ENCODE data around the gene MAPKAPK2. TPM values are rescaled to one million over a fixed set of nuclear protein-coding genes. Genes with fewer than 3 reads are reported as not detected.
A peak's percentile ranks its signal among the peaks of the same experiment; 100 is the strongest.

The MAPKAPK2 gene
- total RNA-seq, 2 experiments from 2014 or later: 14.5 to 39.9 TPM

- no peaks in the 10 kb centered on the region for H3K9me2 ChIP-seq (ENCODE audit: insufficient read depth, low read length)
- H3K36me3 ChIP-seq (ENCODE audit: insufficient read depth, low read length): no peaks in the 10 kb centered on the region
- H4K20me1 ChIP-seq (ENCODE audit: insufficient read depth, low read length): no peaks in the 10 kb centered on the region
- no peak overlapping the region for H3K27ac ChIP-seq (ENCODE audit: low read depth, low read length, poor library complexity, severe bottlenecking)
- H3K4me1 ChIP-seq (ENCODE audit: insufficient read depth, low read length, poor library complexity, severe bottlenecking): peaks cover 34% of the 10 kb centered on the region
- H3K4me2 ChIP-seq (ENCODE audit: low read length): no peak overlapping the region
- no peak for DNase-seq (ENCODE audit: low spot score)
- no peak overlapping the region for H2AFZ ChIP-seq (ENCODE audit: low read length)
- no peaks in the 10 kb centered on the region for H3K9me3 ChIP-seq (ENCODE audit: low read length)
- no peak overlapping the region for H3K4me3 ChIP-seq (ENCODE audit: low read depth, low read length, poor library complexity, severe bottlenecking)
- no peak for TF ChIP-seq EZH2phosphoT487 (IDR thresholded peaks at IDR 0.05; ENCODE audit: borderline replicate concordance, low read depth, low read length)
- no peak for TF ChIP-seq CTCF (conservative IDR thresholded peaks at IDR 0.05; ENCODE audit: low read length)
- no peaks in the 10 kb centered on the region for H3K79me2 ChIP-seq (ENCODE audit: insufficient read depth, low read depth, low read length)
- ChIA-PET CTCF (ENCODE audit: unreplicated experiment) (interaction anchor here (0.6 kb wide), 1 partner anchor 11 kb away, joined by 3 read pairs; no protein-coding TSS in a partner anchor), POLR2A (interaction anchor here (0.6 to 2.0 kb wide), 5 partner anchors 12 to 254 kb away, joined by 3 to 7 read pairs (median 4); partner anchors contain the start of gene FCMR)
- intact Hi-C loops (cut with micrococcal nuclease; ENCODE audit: unreplicated experiment): no loop called here
- BruUV-seq (replicated peaks): no TSS peak
These were observed 16.4 kb upstream of the MAPKAPK2 start for GRCh38 chr1:206668351-206668750.

- ChIA-PET CTCF (ENCODE audit: unreplicated experiment) (no interaction called here), POLR2A (interaction anchor here (0.6 to 2.0 kb wide), 2 partner anchors 13 to 40 kb away, joined by 3 to 7 read pairs; no protein-coding TSS in a partner anchor)
- Histone ChIP-seq H3K9me3 (ENCODE audit: low read length) (no peaks in the 10 kb centered on the region), H3K4me3 (ENCODE audit: low read depth, low read length, poor library complexity, severe bottlenecking) (no peak overlapping the region), H3K9me2 (ENCODE audit: insufficient read depth, low read length) (no peaks in the 10 kb centered on the region), H3K36me3 (ENCODE audit: insufficient read depth, low read length) (no peaks in the 10 kb centered on the region), H2AFZ (ENCODE audit: low read length) (no peak overlapping the region), H4K20me1 (ENCODE audit: insufficient read depth, low read length) (no peaks in the 10 kb centered on the region), H3K79me2 (ENCODE audit: insufficient read depth, low read depth, low read length) (no peaks in the 10 kb centered on the region), H3K27ac (ENCODE audit: low read depth, low read length, poor library complexity, severe bottlenecking) (no peak overlapping the region), H3K4me1 (ENCODE audit: insufficient read depth, low read length, poor library complexity, severe bottlenecking) (peaks cover 33% of the 10 kb centered on the region), H3K4me2 (ENCODE audit: low read length) (no peak overlapping the region)
- intact Hi-C loops (cut with micrococcal nuclease; ENCODE audit: unreplicated experiment): no loop called here
- BruUV-seq (replicated peaks): no TSS peak
- DNase-seq (ENCODE audit: low spot score): no peak
- TF ChIP-seq EZH2phosphoT487 (IDR thresholded peaks at IDR 0.05; ENCODE audit: borderline replicate concordance, low read depth, low read length) (no peak), CTCF (conservative IDR thresholded peaks at IDR 0.05; ENCODE audit: low read length) (no peak)
These were observed 15.8 kb upstream of the MAPKAPK2 start for GRCh38 chr1:206668874-206669410.

DNA sequence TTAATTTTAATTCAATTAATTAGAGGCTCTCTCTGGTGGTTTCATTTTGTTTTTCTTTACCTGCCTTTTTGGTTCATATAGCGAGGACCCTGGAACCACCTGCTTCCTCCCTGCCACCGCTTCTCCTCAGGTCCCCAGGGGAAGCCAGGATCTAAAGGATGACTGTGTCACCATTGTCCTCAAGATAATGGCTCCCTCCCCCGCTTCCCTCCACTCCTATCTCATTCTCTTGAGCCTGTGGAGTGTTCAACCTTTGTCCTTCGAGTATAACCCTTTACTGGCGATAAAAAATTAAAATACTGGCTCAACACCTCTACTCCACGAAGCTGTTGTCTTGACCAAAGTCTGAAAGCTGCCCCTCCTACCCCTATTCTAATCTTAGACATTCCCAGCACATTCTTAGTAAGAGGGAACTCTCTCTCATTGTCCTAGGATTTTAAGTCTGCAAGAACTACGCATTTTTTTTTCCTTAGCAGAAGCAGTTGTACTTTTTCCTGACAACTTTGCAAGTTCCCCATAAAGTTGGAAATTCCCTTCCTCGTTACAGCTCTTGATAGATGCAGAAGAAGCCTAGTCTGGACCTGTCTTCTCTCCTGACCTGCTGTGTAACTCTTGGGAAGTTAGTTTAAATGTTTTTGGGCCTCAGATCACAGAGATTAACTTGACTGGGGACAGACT is 12.6 kb upstream of the MAPKAPK2 start:
- H3K4me3 ChIP-seq (ENCODE audit: low read depth, low read length, poor library complexity, severe bottlenecking): no peak overlapping the region
- H3K9me2 ChIP-seq (ENCODE audit: insufficient read depth, low read length): no peaks in the 10 kb centered on the region
- POLR2A ChIA-PET: interaction anchor here (0.8 to 1.6 kb wide), 4 partner anchors 9 to 247 kb away, joined by 3 to 11 read pairs (median 4); no protein-coding TSS in a partner anchor
- intact Hi-C loops (cut with micrococcal nuclease; ENCODE audit: unreplicated experiment): no loop called here
- peaks cover 39% of the 10 kb centered on the region for H3K4me1 ChIP-seq (ENCODE audit: insufficient read depth, low read length, poor library complexity, severe bottlenecking)
- no peaks in the 10 kb centered on the region for H4K20me1 ChIP-seq (ENCODE audit: insufficient read depth, low read length)
- peak overlapping the region; percentile 33 for H3K4me2 ChIP-seq (ENCODE audit: low read length)
- DNase-seq (ENCODE audit: low spot score): no peak
- CTCF ChIA-PET (ENCODE audit: unreplicated experiment): interaction anchor here (0.7 to 2.1 kb wide), 3 partner anchors 8 to 14 kb away, joined by 3 to 13 read pairs (median 5); no protein-coding TSS in a partner anchor
- no peak overlapping the region for H2AFZ ChIP-seq (ENCODE audit: low read length)
- H3K27ac ChIP-seq (ENCODE audit: low read depth, low read length, poor library complexity, severe bottlenecking): no peak overlapping the region
- H3K79me2 ChIP-seq (ENCODE audit: insufficient read depth, low read depth, low read length): no peaks in the 10 kb centered on the region
- no peaks in the 10 kb centered on the region for H3K9me3 ChIP-seq (ENCODE audit: low read length)
- BruUV-seq (replicated peaks): no TSS peak
- H3K36me3 ChIP-seq (ENCODE audit: insufficient read depth, low read length): no peaks in the 10 kb centered on the region
- no peak for TF ChIP-seq CTCF (conservative IDR thresholded peaks at IDR 0.05; ENCODE audit: low read length)
- no peak for TF ChIP-seq EZH2phosphoT487 (IDR thresholded peaks at IDR 0.05; ENCODE audit: borderline replicate concordance, low read depth, low read length)

All from OCI-LY7 (cell line).